HS-5 (cell line): Measurements from ENCODE around the gene UQCRQ.

Source experiments
- DNase-seq: peaks from one replicate; pipeline ENCODE4 v3.0.0-alpha.2; 2012; ENCODE audit warnings: low read depth

Gene UQCRQ

DNA sequence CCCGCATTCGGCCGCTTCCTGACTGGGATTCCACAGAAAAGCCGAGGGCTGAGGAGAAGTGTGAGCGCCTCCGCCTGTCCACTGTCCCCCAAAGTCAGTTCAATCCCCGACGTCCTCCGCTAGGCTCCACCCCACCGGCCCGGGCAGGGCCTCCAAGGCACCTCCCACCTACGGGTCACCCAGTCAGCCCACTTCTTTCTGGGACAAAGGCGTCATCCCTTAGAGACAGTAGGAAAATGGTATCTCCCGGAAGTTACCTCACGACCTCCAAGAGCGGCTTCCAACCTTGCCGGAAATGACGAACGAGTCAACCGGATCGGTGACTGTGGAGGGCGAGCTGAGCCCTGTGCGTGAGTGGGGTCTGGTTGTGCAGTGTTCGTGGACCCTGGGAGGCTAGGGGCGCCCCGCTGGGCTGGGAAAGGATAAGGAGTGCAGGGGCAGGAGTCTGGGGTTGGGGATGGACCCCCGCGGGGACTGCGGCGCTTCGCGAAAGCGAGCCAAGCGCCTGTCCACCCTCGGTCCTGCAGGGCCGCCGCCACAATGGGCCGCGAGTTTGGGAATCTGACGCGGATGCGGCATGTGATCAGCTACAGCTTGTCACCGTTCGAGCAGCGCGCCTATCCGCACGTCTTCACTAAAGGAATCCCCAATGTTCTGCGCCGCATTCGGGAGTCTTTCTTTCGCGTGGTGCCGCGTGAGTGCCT lies at the start of gene UQCRQ, which contains the start of gene GDF9:
Gene UQCRQ (plus strand): TSS at position 301 of the 704 bp plus-strand sequence. CDS start 240 bp downstream, at position 541.
Gene GDF9 (minus strand): TSS at position 128 of the 704 bp plus-strand sequence. CDS start 1,936 bp downstream, outside the sequence.
- DNase-seq = peak; percentile 99

- no peak for DNase-seq
Measured at GRCh38 chr5:132817011-132817410, 49.4 kb upstream of the UQCRQ start.

GRCh38 chr5:132819468-132819867 lies 47.0 kb upstream of the UQCRQ start:
- no peak for DNase-seq

GRCh38 chr5:132820162-132820754 lies 46.2 kb upstream of the UQCRQ start:
- DNase-seq = peak; percentile 53

GRCh38 chr5:132821350-132821749 lies 45.1 kb upstream of the UQCRQ start:
- DNase-seq = no peak

- no peak for DNase-seq
Measured at GRCh38 chr5:132821791-132822190, 44.7 kb upstream of the UQCRQ start.

- DNase-seq = no peak
Measured at GRCh38 chr5:132822650-132823480, 43.6 kb upstream of the UQCRQ start.

DNA sequence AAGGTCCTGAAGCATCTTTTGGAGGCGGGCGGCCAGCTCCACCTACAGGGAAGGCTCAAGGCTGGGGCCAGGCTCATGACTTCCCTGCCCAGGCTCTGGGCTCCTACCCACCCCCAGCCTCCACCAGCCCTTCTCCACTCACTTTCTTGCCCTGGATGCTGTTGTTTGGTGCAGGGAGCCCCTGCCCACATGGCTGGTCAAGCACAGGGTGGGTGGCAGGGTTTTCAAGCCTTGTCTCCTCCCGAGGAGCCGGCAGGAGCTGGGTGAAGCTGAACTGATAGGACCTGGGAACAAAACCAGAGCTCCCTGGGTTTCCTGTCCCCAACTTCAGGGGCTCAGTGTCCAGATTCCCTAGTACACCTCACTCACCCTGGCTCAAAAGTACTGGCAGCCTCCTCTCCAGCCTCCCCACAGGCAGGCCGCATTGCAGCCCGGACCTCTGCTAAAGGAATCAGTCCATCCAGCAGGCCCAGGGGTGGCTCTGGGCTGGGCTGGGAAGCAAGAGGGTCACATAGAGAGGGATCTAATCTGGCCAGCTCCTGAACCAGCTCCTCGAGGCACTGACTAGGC lies 42.9 kb upstream of the UQCRQ start:
- no peak for DNase-seq

- DNase-seq = no peak
Measured at GRCh38 chr5:132824426-132824825, 42.0 kb upstream of the UQCRQ start.

DNA sequence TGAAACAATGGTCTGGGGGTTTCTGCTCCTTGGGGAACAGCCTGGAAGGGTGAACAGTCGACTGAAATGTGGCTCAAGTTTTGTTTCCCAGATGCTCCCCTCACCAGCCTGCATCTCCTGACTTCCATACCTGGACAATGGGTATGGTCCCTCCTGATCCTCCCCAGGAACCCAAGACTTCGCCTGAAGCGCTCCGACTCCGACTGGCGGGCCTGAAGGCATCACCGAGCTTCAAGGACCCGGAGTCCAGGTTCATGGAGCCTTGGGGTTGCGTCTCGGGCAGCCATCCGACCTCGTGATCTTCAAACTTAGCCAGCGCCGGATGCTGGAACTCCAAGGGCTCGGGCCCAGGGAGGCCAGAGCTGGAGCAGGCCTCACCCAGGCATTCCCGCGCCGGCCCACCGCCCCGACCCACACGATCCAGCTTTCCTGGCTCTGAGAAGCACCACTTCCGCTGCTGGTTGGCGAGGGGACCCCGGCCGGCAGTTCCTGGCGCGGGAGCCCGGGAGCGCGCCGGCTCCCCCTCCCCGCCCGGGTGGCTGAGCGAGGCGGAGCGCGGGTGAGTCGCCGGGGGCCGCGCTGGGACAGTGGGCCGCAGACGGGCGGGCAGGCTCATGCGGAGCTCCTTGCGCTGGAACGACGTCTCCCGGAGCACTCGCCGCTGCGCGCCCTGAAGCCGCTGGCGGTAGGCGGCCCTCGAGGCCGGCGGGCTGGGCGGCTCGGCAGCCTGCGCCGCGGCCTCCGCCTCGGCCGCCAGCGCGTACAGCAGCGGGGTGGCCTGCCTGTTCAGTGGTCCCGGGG lies 41.2 kb upstream of the UQCRQ start:
- DNase-seq = no peak

GRCh38 chr5:132825834-132826391 lies 40.5 kb upstream of the UQCRQ start:
- no peak for DNase-seq

GRCh38 chr5:132826424-132827082 lies 39.9 kb upstream of the UQCRQ start:
- DNase-seq = no peak

- DNase-seq = no peak
Measured at GRCh38 chr5:132827943-132828673, 38.3 kb upstream of the UQCRQ start.

GRCh38 chr5:132828846-132829494 lies 37.5 kb upstream of the UQCRQ start:
- no peak for DNase-seq

- DNase-seq = peak; percentile 44
Measured at GRCh38 chr5:132829742-132830435, 36.6 kb upstream of the UQCRQ start.

DNA sequence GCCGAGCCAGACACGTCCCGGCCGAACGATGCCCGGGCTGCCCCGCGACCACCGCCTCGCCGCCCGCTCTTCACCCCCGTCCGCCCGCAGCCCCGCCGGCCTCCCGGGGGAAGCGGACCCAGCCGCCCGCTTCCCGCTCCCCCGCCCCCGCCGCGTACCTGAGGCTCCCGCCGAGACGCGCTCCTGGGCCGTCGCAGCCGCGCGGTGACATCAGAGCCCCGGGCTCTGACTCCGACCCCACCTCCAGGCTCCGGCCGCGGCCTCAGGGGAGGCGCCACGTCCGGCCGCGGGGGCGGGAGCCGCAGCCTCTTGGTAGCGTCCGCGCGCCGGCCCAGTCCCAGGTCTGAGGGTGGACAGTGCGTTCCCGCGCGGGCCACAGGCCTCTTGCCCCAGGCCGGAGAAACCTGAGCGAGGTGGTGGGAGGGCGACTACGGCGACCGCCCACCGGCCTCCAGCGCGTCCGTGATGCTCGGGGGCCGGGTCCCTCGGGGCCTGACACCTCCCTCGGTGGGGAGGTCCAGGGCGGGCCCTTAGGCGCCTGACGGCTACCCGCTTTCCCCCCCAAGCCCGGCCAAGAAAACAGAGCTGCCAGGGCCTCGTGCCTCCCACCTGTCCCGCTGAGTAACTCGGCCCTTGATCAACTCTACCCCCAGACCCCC lies 35.9 kb upstream of the UQCRQ start, which contains the start of gene SHROOM1:
Gene SHROOM1 (minus strand): TSS at position 212 of the 659 bp plus-strand sequence. CDS start 4,507 bp downstream, outside the sequence.
- no peak for DNase-seq

DNA sequence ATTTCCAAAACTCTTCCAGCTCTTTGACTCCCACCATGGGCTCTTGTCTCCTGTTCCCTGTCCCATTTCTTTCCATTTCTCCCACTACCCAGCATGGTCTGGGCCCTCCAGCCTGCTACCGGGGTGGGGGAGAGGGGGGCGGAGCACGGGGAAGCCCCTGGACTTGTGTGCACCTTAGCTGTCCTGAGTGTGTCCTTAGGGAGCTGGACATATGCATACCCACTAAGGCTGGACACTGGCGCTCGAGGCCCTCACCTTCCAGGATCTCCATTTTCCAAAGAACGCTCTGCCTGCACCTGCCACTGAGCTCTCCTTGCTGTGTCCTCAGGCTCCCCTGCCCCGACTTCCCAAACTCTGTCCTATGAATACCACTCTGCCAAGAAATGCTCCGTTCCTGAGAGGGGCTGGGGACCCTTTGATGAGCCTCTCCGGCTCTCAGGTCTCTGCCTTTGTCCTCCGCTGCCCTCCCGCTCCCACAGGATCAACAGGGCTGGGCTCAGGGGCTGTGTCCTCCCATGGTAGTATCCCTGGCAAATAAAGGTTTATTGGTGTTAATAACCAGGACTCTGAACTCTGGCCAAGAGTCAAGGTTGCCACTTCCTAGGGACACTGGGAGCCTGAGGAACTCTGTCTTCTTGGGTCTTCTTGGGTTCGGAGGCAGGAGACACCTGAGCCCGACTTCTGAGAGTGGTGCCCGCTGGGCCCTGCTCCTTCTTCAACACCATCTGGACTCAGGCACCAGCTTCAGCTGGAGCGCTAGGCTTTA lies 35.2 kb upstream of the UQCRQ start:
- no peak for DNase-seq
